A673 (cell line): ENCODE measurements around the gene SCEL.

Experiments
- EZH2 ChIP-seq: fragments of 200-600 bp; sonication (generic); IDR thresholded peaks from 2 replicates; pipeline ENCODE4 v1.6.1; 2017; ENCODE audit warnings: borderline replicate concordance, low read depth, mild to moderate bottlenecking, mixed read lengths, antibody characterized with exemption, low read length; ENCODE audit not compliant: poor library complexity, severe bottlenecking
- TF ChIP-seq, protein P1 (sequence below): fragments of 300-800, 200-600 bp; sonication (generic); conservative IDR thresholded peaks from 2 replicates; pipeline ENCODE4 v1.5.1; 2017; ENCODE audit warnings: low read depth, mild to moderate bottlenecking, antibody characterized with exemption, low read length, moderate library complexity, mixed read lengths

GRCh38 chr13:77620138-77620537 lies 84.6 kb downstream of the SCEL start:
- TF ChIP-seq, protein P1, sequence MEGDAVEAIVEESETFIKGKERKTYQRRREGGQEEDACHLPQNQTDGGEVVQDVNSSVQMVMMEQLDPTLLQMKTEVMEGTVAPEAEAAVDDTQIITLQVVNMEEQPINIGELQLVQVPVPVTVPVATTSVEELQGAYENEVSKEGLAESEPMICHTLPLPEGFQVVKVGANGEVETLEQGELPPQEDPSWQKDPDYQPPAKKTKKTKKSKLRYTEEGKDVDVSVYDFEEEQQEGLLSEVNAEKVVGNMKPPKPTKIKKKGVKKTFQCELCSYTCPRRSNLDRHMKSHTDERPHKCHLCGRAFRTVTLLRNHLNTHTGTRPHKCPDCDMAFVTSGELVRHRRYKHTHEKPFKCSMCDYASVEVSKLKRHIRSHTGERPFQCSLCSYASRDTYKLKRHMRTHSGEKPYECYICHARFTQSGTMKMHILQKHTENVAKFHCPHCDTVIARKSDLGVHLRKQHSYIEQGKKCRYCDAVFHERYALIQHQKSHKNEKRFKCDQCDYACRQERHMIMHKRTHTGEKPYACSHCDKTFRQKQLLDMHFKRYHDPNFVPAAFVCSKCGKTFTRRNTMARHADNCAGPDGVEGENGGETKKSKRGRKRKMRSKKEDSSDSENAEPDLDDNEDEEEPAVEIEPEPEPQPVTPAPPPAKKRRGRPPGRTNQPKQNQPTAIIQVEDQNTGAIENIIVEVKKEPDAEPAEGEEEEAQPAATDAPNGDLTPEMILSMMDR, result no peak
- no peak for TF ChIP-seq EZH2
